Measurements from ENCODE around the gene TSPEAR. TPM values are rescaled to one million over a fixed set of nuclear protein-coding genes. Genes with fewer than 3 reads are reported as not detected.

Gene TSPEAR
- total and polyA plus RNA-seq, 12 donors, result under 0.01 to 3.4 (median 1.0) TPM; not detected in 3

DNA sequence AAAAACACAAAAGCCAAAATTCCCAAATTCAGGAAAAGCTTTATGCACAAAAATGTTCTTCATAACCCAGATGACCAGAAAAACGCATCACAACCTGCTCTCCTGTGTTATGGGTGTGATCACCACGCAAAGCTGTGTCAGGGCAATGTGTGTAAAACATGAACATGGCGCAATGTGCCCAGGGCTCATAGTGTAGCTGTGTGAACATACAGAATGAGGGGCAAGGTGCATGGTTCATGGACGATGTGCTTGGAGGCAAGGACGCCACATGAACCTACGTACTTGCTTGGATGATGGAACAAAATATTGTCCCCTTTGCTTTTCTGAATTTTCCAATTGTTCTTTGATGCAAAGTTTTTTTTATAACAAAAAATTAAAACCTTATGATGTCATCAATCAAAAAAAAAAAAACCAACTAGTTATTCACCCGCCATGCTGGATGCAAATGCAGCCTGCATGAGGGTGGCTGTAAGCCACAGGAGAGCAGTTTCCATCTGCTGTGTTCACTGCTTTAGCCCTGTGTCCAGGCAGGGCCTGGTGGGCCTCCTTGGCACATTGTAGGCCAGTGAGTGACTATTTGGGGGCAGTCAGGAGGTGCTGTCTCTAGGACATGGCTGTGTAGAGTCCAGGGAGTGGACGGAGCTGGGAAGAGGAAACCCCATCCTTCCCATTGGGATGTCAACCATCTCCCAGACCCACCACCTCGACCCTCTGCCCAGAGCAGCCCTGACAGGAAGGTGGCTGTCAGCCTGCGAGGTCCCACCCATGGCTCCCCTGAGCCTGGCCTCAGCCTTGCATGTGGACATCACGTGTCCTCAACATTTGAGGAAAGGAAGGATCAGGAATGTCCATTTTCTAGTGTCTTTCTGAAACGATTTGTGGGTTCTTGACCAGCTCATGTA is 185.0 kb downstream of the TSPEAR start:
- no peak for ATAC-seq
- TF ChIP-seq CTCF (IDR thresholded peaks at IDR 0.05), result no peak
- Histone ChIP-seq H3K36me3 (no peaks in the 10 kb centered on the region), H3K4me1 (no peaks in the 10 kb centered on the region), H3K9me3 (no peaks in the 10 kb centered on the region), H3K27ac (no peak overlapping the region), H3K4me3 (no peak overlapping the region), H3K27me3 (peaks cover 0 to 39% (median 7%) of the 10 kb centered on the region in 7 donors)
- 84 to 87% methylated on average over 12 of the region's 12 CpGs for WGBS, 2 donors
- DNase-seq, result no peak
- intact Hi-C loops (cut with DNase I), result no loop called here

DNA sequence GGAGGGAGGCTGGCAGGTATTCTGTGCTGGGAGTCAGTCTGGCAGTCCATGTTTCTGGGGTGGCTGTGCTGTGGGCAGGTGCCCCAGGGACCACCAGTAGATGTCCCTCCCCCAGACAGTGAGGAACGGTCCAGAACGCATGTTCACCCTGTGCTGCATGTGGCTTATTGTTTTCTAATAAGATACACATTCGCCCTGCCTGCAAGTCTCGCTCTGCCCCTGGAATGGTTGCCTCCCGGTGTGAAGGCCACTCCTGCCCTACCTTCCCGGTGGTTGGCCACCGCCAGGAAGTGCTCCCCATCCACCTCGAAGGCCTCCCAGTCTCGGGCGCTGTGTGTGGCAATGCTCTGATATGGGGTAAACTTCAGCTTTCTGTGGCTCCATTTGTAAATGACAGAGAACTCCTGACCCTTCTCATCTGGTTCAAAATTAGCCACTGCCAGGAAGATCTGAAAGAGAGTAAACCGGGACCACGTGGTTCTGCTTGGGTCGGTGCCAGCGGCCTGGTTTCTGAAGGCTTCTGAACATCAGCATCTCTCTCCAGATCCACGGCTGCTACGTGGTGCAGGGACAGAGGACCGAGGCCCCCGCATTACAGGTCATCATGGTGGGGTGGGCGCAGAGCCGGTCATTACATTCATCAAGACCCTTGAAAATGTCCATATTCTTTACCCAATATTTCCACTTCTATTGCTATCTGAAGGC is 185.8 kb downstream of the TSPEAR start:
- no peak overlapping the region for H3K4me3 ChIP-seq
- H3K36me3 ChIP-seq, result no peaks in the 10 kb centered on the region
- no peak for DNase-seq
- H3K4me1 ChIP-seq, result no peaks in the 10 kb centered on the region
- TF ChIP-seq CTCF (IDR thresholded peaks at IDR 0.05), result no peak
- ATAC-seq, result no peak
- H3K27ac ChIP-seq, result no peak overlapping the region
- intact Hi-C loops (cut with DNase I), result no loop called here
- WGBS, 2 donors, result 86% methylated on average over 20 of the region's 20 CpGs
- no peaks in the 10 kb centered on the region for H3K9me3 ChIP-seq
- H3K27me3 ChIP-seq, result peaks cover 0 to 39% (median 0%) of the 10 kb centered on the region in 7 donors

DNA sequence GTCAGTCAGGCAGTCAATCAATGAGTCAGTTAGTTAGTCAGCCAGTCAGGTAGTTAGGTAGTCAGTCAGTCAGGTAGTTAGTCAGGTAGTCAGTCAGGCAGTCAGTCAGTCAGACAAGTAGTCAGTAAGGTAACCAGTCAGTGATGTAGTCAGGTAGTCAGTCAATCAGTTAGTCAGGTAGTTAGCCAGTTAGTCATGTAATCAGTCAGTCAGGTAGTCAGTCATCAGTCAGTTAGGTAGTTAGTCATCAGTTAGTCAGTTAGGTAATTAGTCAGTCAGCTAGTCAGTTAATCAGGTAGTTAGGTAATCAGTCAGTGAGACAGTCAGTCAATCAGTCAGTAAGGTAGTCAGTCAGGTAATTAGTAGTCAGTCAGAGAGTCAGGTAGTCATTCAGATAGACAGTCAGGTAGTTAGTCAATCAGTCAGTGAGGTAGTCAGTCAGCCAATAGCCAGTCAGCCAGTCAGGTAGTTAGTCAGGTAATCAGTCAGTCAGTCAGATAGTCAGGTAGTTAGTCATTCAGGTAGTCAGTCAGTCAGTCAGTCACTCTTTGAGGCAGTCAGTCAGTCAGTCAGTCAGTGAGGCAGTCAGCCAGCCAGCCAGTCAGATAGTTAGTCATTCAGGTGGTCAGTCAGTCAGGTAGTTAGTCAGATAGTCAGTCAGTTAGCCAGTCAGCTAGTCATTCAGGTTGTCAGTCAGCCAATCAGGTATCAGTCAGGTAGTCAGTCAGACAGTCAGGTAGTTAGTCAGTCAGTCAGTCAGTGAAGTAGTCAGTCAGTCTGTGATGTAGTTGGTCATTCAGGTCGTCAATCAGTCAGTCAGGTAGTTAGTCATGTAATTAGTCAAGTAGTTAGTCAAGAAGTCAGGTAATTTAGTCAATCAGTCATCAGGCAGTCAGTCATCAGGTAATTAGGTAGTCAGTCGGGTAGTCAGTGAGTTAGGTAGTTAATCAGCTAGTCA is 186.7 kb downstream of the TSPEAR start:
- no peaks in the 10 kb centered on the region for H3K9me3 ChIP-seq
- H3K4me3 ChIP-seq, result no peak overlapping the region
- DNase-seq (no peak), ATAC-seq (no peak)
- H3K27ac ChIP-seq, result no peak overlapping the region
- 69 to 83% methylated on average over 2 of the region's 2 CpGs for WGBS, 2 donors
- H3K4me1 ChIP-seq, result no peaks in the 10 kb centered on the region
- intact Hi-C loops (cut with DNase I), result no loop called here
- no peak for TF ChIP-seq CTCF (IDR thresholded peaks at IDR 0.05)
- peaks cover 0 to 41% (median 5%) of the 10 kb centered on the region in 7 donors for H3K27me3 ChIP-seq
- H3K36me3 ChIP-seq, result no peaks in the 10 kb centered on the region
